Islet of Langerhans (tissue), 1 donor: ENCODE measurements around the gene ETS1.

Source experiments
- FAIRE-seq: peaks from one replicate; lab custom pipeline; 2011; peaks lifted over from hg19 to GRCh38; lab: Jason Lieb, UNC

The ETS1 gene

GRCh38 chr11:128619007-128619406, 31.6 kb upstream of the ETS1 start:
- no peak for FAIRE-seq

GRCh38 chr11:128618603-128619002, 31.2 kb upstream of the ETS1 start:
- no peak for FAIRE-seq

- FAIRE-seq, result no peak
Measured at GRCh38 chr11:128616161-128616560, 28.8 kb upstream of the ETS1 start.

GRCh38 chr11:128615612-128616011, 28.3 kb upstream of the ETS1 start:
- FAIRE-seq, result no peak

DNA sequence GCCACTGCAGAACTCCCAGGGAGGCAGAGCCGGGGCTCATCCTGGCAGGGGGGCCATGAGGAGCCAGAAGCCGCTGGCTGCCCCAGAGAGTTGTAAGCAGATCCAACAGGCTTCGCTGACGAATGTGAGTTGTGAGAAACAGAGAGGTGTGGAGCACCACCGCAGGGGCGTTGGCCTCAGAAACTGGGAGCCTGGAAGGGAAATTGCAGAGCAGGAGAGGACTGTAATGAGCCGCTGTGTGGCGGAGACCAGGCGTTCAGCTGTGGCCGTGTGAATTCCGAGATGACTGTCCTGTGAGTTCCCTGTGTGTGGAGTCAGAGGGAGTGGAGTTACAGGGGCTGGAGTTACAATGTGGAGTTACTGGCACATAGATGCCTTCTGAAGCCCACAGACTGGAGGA, 27.7 kb upstream of the ETS1 start:
- no peak for FAIRE-seq

GRCh38 chr11:128614026-128614425, 26.7 kb upstream of the ETS1 start:
- FAIRE-seq, result no peak

DNA sequence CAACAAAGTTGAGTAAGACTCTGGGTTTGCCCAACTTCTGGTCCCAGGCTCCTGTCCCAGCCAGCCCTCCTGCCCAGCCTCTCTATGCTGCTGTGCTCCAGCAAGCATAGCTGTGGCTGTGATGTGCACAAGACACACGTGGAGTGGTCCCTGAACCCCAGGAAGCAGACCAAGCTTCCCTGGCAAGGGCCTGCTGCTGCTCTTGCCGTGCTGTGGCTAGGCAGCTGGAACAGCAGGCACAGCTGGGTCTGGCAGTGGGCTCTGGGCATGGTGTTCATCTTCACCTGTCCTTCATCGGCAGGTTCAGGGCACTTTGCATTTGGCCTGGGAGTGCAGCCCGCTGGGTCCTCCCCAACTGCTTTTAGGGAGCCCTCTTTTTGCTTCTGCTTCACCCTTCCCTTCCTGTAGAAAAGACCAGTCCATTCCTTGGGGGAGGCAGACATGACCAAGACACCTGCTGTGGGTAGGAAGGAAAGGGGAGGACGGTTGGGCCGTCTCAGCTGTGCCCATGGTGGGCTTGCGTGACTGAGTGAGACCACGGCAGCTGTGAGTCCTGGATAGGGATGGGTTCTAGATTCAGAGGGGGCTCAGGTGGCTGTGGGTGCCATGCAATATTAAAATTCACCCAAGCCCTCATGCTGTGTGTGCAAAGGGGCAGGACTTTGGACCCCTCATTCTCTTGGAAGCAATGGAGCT, 26.1 kb upstream of the ETS1 start:
- FAIRE-seq, result no peak

DNA sequence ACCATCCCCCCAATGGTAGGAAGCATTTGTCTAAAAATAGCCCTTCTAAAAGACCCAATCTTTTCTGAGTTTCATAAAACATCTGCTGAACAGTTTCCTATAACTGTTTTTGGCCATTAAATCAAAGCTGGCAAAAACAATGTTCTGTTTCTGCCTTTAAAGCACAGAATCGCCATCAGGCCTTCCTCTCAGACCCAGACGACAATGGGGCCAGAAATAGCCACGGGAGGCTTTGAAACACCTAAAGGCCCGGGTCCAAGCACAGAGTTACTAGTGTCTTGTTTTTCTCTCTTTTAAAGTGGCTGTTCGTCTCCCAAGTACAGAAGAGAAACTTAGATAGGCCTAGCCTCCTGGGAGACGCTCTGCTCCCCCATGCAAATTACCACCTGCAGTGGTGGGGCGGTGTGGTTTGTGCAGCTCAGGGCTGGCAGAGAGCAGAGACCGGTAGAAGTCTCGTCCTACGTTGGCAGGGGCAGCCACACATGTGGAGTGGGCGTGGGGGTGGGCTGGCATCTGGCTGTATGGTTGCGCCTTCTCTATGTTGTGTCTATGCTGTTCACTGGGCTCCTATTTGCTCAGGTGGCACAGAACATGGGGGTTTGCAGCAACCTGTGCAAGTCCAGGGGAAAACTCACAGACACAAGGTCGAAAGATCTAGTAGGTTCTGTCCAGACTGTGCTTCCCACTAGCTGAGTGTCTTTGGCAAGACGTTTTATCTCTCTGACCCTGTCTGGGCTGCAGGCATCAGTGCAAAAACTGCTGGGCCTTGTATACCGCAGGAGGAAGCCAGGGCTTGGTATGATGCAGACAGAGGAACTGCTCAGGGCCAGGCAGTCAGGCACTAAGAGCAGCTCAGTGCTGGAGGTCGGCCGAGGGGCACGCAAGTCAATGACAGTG, 23.6 kb upstream of the ETS1 start:
- FAIRE-seq, result no peak

DNA sequence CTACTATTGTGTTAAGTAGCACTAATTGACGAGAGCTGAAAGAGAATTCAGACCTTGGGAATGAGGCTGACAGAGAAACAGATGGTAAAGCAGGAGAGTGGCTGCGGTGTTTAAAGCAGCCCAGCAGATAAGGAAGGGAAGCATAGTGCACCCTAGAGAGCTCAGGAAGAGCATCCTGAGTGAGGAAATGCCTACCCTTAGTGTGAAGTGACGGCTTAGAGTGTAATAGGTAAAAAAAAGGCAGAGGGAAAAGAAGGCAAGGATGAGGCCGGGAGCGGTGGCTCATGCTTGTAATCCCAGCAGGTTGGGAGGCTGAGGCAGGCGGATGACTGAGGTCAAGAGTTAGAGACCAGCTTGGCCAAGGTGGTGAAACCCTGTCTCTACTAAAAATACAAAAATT, 22.4 kb upstream of the ETS1 start:
- FAIRE-seq, result no peak

- FAIRE-seq, result no peak
Measured at GRCh38 chr11:128608746-128609407, 21.5 kb upstream of the ETS1 start.

- FAIRE-seq, result no peak
Measured at GRCh38 chr11:128607819-128608218, 20.5 kb upstream of the ETS1 start.

- FAIRE-seq, result no peak
Measured at GRCh38 chr11:128604723-128605122, 17.4 kb upstream of the ETS1 start.

GRCh38 chr11:128603752-128604414, 16.5 kb upstream of the ETS1 start:
- no peak for FAIRE-seq

- FAIRE-seq, result no peak
Measured at GRCh38 chr11:128603003-128603696, 15.8 kb upstream of the ETS1 start.

GRCh38 chr11:128599729-128600128, 12.4 kb upstream of the ETS1 start:
- FAIRE-seq, result no peak

GRCh38 chr11:128598506-128599150, 11.3 kb upstream of the ETS1 start:
- no peak for FAIRE-seq

DNA sequence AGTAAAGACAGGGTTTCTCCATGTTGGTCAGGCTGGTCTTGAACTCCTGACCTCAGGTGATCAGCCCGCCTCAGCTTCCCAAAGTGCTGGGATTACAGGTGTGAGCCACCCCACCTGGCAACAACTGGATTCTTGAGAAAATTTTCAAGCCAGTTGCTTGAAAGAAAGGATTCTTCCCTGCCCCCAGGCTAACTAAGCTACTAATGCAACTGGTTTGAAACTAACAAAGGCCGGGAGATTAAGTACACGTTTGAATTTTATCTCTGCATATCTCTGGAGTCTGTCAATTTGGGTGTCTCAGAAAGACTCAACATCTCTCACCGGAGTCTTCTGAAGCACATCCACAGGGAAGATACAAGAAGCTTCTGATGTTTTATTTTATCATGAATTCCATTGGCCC, 10.7 kb upstream of the ETS1 start:
- FAIRE-seq, result no peak

DNA sequence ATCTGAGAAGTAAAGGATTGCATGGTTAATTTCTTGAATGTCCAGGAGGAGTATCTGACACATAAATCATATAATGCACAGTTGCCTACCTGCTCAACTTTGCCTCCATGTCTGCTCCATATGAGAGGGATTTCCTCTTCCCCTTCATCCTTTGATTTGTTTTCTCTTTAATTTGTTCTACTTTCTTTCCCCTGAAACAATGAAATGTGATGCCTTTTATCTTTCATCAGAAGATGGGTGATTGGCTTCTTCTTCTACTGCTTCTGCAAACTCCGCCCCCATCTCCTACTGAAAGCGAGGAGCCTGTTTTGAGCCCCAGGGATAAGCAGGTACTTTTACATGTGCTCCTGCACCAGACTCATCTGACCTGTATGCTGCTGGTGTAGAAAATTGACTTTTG, 9.9 kb upstream of the ETS1 start:
- FAIRE-seq, result no peak

GRCh38 chr11:128596250-128596649, 8.9 kb upstream of the ETS1 start:
- no peak for FAIRE-seq

DNA sequence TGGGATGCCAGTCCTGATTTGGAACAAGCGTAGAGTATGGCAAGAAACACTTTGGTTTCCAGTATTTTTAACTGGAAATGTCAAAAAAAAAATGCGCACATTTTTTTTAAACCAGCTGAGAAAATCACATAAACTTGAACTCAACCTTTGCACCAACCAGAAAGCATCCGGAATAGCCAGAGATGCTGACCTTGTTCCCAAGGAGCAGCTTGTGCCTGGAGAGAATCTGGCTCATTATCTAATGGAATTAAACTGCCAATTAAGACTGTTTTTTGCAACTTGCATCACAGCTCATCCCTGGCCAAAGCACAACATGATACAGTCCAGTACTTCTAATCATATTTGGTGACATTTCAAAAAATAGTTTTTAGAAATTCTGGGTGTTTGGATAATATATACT, 8.4 kb upstream of the ETS1 start:
- FAIRE-seq, result no peak

DNA sequence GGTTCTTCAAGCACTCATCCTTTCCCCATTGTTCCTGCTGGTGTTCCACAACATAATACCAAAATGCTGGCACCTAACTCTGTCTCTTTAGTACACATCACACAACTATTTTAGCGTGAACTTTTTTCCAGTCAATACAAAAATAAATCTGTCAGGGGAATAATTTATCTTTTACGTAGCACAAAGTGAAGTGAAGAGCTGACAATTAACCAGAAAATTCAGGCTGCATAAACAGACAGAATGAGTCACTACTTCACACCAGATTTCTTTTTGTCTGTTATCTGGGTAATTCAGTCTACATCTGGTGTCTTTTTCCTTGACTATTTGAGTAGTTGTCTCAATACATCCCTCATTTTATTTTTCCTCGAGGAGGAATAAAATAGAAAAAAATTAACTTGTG, 7.9 kb upstream of the ETS1 start:
- FAIRE-seq, result no peak

DNA sequence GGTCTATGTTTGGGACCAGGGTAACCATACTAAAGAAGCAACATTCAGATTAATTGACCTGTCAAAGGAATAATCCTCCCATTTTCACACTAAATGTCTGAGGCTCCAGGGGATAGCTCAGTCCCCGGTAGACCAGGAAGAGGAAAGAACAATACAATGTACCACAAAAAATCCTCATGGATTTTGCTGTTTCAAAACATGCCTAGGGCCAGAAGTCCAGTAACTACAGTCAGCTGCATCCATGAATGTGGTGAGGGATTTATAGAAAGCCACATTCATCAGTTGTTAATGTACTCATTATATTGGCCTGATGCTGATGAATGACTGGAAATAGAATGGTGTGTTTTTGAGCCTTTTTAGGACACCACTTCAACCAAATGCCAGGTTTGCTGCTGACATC, 6.9 kb upstream of the ETS1 start:
- no peak for FAIRE-seq
